GM18498 (cell line): ENCODE data around the gene ATG10.
"Not testable (repeated sequence)": the region's sequence is repeated elsewhere in the genome, so short reads cannot be mapped to it uniquely, and the experiment has no call there.

ENCODE experiments used
- ATAC-seq: cut with Tn5 transposase; IDR thresholded peaks from one replicate; pipeline ENCODE4 v1.9.1; 2021; ENCODE audit warnings: mild to moderate bottlenecking, moderate library complexity; ENCODE audit not compliant: unreplicated experiment

The ATG10 gene

GRCh38 chr5:82273426-82273825, 301.6 kb downstream of the ATG10 start:
- ATAC-seq = not testable (repeated sequence)

- ATAC-seq = no peak
Measured at GRCh38 chr5:82274343-82275211, 302.8 kb downstream of the ATG10 start.

- ATAC-seq = no peak
Measured at GRCh38 chr5:82275216-82275664, 303.4 kb downstream of the ATG10 start.

- ATAC-seq = no peak
Measured at GRCh38 chr5:82276800-82277612, 305.2 kb downstream of the ATG10 start.

GRCh38 chr5:82277613-82277986, 305.8 kb downstream of the ATG10 start:
- no peak for ATAC-seq

GRCh38 chr5:82277987-82278710, 306.3 kb downstream of the ATG10 start, which contains the start of gene RPS23:
TSS of gene RPS23 (minus strand) at chr5:82278354. CDS start at chr5:82278323, 31 bp downstream.
- peak; percentile 93 for ATAC-seq

GRCh38 chr5:82278711-82279370, 307.0 kb downstream of the ATG10 start:
- ATAC-seq = no peak

- ATAC-seq = no peak
Measured at GRCh38 chr5:82283893-82284292, 312.1 kb downstream of the ATG10 start.

GRCh38 chr5:82285206-82285605, 313.4 kb downstream of the ATG10 start:
- no peak for ATAC-seq

GRCh38 chr5:82287625-82288024, 315.8 kb downstream of the ATG10 start:
- no peak for ATAC-seq

- no peak for ATAC-seq
Measured at GRCh38 chr5:82290005-82290404, 318.2 kb downstream of the ATG10 start.

- ATAC-seq = no peak
Measured at GRCh38 chr5:82290908-82291307, 319.1 kb downstream of the ATG10 start.

- ATAC-seq = no peak
Measured at GRCh38 chr5:82291420-82291819, 319.6 kb downstream of the ATG10 start.

- no peak for ATAC-seq
Measured at GRCh38 chr5:82295144-82295543, 323.3 kb downstream of the ATG10 start.

GRCh38 chr5:82295959-82296531, 324.2 kb downstream of the ATG10 start:
- ATAC-seq = no peak

GRCh38 chr5:82296929-82297328, 325.1 kb downstream of the ATG10 start:
- ATAC-seq = no peak

- ATAC-seq = no peak
Measured at GRCh38 chr5:82297711-82298110, 325.9 kb downstream of the ATG10 start.

GRCh38 chr5:82298668-82299067, 326.8 kb downstream of the ATG10 start:
- ATAC-seq = no peak

- ATAC-seq = no peak
Measured at GRCh38 chr5:82301190-82301589, 329.4 kb downstream of the ATG10 start.
